Small intestine (tissue), 7 donors: ENCODE results near the gene TAGLN3. TPM values are rescaled to one million over a fixed set of nuclear protein-coding genes. Genes with fewer than 3 reads are reported as not detected.

Experiments used
- DNase-seq, 2 donors: peaks; one replicate each; pipeline versions ENCODE4 v3.0.0 to v3.0.0-alpha.2; 2013
- FAIRE-seq: peaks from 2 replicates; lab custom pipeline; 2012; peaks lifted over from hg19 to GRCh38; lab: Jason Lieb, UNC
- H3K27ac ChIP-seq, 3 donors: one replicate each; pipeline ENCODE4 v1.5.1; 2013; ENCODE audit warnings: low read length in 2 of 3, mild to moderate bottlenecking in 2 of 3, control low read depth in 1 of 3, inconsistent platforms in 1 of 3, low read depth in 1 of 3, moderate library complexity in 1 of 3
- H3K27me3 ChIP-seq, 3 donors: one replicate each; pipeline ENCODE4 v1.6.1; 2013; ENCODE audit warnings: low read length in 3 of 3, inconsistent platforms in 1 of 3; ENCODE audit not compliant: control insufficient read depth in 3 of 3, insufficient read depth in 3 of 3
- H3K36me3 ChIP-seq, 3 donors: one replicate each; pipeline ENCODE4 v1.6.1; 2013; ENCODE audit warnings: low read length in 3 of 3, inconsistent platforms in 1 of 3, low read depth in 1 of 3, mild to moderate bottlenecking in 1 of 3, moderate library complexity in 1 of 3; ENCODE audit not compliant: control insufficient read depth in 3 of 3, insufficient read depth in 2 of 3
- H3K4me1 ChIP-seq, 3 donors: one replicate each; pipeline ENCODE4 v1.6.1; 2013; ENCODE audit warnings: low read length in 2 of 3, inconsistent platforms in 1 of 3, low read depth in 1 of 3, mild to moderate bottlenecking in 1 of 3, moderate library complexity in 1 of 3; ENCODE audit not compliant: control insufficient read depth in 3 of 3, insufficient read depth in 2 of 3
- H3K4me3 ChIP-seq, 3 donors: one replicate each; pipeline ENCODE4 v1.5.1; 2013; ENCODE audit warnings: low read length in 3 of 3, control low read depth in 1 of 3, inconsistent platforms in 1 of 3, low read depth in 1 of 3, mild to moderate bottlenecking in 1 of 3, moderate library complexity in 1 of 3
- H3K9me3 ChIP-seq, 2 donors: one replicate each; pipeline ENCODE4 v1.6.1; 2013; ENCODE audit warnings: low read depth in 1 of 2, low read length in 1 of 2; ENCODE audit not compliant: control insufficient read depth in 2 of 2, insufficient read depth in 1 of 2
- WGBS, 3 donors: extraction: QIAGEN DNeasy Blood & Tissue Kit; methylation state at CpG; one replicate each; pipeline ENCODE4 v1.1.7; 2013; 5-methylcytosine and 5-hydroxymethylcytosine counted together
- polyA plus RNA-seq, 4 donors: library from polyadenylated mRNA; stranded (reverse) in 3 of 4; unstranded in 1 of 4; fragments of 200-250 nt in 3 of 4; fragments of 120-200 nt in 1 of 4; gene quantifications; one replicate each; pipeline versions ENCODE4 v1.2.1 to v1.2.3, GENCODE V29; 2013
- donor health status: healthy with polysubstance abuse.
- donor health status: control.
- donor health status: control.
- donor health status: Bipolar disorder and iron deficiency.
- donor health status: healthy.

TAGLN3 gene
- polyA plus RNA-seq, 4 donors, result 1.4 to 2.7 TPM; not detected in 2

DNA sequence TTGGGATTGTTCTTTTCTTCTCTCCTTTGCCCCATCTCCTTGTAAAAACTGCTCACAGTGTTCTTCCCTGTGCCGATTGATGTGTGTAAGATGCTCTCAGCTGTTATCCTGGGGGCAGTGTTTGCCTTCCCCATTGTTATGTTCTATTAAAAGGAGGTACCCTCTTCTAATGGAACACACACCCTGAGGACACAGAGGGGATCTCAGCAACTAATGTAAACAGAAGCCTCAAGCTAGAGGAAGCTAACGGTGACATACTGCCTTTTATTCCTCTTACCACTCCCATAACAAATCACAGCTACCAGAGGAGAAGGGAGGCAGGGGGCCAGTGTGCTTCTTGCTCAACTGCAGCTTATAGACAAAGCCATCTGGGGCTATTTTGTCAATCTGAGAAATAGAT, 2.2 kb downstream of the TAGLN3 start:
- Histone ChIP-seq H3K27me3 (peaks cover 0 to 25% (median 0%) of the 10 kb centered on the region in 3 donors), H3K36me3 (no peaks in the 10 kb centered on the region), H3K27ac (no peak overlapping the region), H3K4me3 (no peak overlapping the region), H3K9me3 (no peaks in the 10 kb centered on the region), H3K4me1 (peaks cover 0 to 25% (median 5%) of the 10 kb centered on the region in 3 donors)
- DNase-seq (no peak), FAIRE-seq (no peak)
- WGBS, 3 donors, result 79 to 82% (median 80%) methylated on average over 2 of the region's 2 CpGs

DNA sequence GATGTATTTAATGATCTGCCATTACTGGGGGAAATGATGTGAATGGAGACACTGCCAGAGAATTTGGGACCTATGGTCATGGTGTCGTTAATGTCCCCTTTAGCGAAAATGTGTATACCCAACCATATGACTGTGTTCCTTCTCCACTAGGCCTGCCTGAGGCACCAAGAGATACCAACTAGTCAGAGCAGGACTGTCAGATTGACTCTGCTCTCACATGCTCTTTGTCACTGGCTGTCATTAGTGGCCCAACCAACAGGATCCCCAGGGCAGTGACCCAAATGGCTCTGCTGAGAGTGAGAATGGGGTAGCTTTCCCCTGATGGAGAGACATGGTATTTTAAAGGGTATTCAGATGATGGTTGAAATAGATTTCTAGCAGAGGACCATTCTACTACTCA, 2.8 kb downstream of the TAGLN3 start:
- 94 to 96% (median 95%) methylated on average over 2 of the region's 2 CpGs for WGBS, 3 donors
- DNase-seq (no peak), FAIRE-seq (no peak)
- peaks cover 0 to 25% (median 5%) of the 10 kb centered on the region in 3 donors for H3K4me1 ChIP-seq
- H3K4me3 ChIP-seq, result no peak overlapping the region
- H3K36me3 ChIP-seq, result no peaks in the 10 kb centered on the region
- no peak overlapping the region for H3K27ac ChIP-seq
- peaks cover 0 to 25% (median 0%) of the 10 kb centered on the region in 3 donors for H3K27me3 ChIP-seq
- H3K9me3 ChIP-seq, result no peaks in the 10 kb centered on the region

DNA sequence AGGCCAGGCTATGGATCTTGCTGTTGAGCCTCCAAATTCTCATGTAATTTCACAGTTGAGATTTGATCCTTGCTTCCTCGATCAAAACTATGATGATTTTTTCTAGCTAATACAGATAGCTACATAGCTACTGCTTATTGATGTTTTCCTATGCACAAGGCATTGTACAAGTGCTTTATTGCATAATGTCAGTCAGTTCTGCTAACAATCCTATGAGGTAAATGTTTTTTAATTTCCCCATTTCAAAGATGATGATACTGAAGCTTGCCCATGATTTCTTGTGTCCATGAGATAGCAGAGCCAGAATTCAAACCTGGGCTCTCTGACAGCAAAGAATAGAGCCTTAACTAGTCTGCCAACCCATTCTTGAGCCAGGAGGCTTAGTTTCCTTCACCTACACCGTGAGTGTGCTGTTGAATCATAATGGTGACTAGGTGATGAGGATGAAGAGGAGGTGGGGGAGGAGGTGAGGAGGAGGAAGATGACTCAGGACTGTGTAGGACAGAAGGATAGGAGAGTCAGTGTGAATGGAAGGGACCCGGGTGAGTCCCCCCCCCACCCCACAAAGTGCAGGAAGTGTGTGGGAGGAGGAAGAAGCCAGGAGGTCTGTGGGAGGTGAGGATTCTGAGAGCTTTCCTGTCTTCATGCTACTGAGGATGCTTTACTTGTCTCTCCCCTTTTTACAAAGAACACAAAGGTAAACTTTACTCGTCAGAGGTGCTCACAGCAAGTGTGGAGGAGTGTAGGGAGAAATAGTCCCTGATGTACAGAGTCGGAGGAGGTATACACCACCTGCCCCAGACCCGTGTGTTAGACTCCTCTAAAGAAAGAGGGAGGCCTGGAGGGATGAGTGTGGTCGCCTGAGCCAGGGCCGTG, 3.6 kb downstream of the TAGLN3 start:
- H3K4me3 ChIP-seq, result no peak overlapping the region
- DNase-seq (no peak), FAIRE-seq (no peak)
- H3K4me1 ChIP-seq, result peaks cover 0 to 25% (median 5%) of the 10 kb centered on the region in 3 donors
- 65 to 75% (median 68%) methylated on average over 8 of the region's 8 CpGs for WGBS, 3 donors
- no peak overlapping the region for H3K27ac ChIP-seq
- H3K36me3 ChIP-seq, result no peaks in the 10 kb centered on the region
- H3K9me3 ChIP-seq, result no peaks in the 10 kb centered on the region
- peaks cover 0 to 25% (median 0%) of the 10 kb centered on the region in 3 donors for H3K27me3 ChIP-seq

DNA sequence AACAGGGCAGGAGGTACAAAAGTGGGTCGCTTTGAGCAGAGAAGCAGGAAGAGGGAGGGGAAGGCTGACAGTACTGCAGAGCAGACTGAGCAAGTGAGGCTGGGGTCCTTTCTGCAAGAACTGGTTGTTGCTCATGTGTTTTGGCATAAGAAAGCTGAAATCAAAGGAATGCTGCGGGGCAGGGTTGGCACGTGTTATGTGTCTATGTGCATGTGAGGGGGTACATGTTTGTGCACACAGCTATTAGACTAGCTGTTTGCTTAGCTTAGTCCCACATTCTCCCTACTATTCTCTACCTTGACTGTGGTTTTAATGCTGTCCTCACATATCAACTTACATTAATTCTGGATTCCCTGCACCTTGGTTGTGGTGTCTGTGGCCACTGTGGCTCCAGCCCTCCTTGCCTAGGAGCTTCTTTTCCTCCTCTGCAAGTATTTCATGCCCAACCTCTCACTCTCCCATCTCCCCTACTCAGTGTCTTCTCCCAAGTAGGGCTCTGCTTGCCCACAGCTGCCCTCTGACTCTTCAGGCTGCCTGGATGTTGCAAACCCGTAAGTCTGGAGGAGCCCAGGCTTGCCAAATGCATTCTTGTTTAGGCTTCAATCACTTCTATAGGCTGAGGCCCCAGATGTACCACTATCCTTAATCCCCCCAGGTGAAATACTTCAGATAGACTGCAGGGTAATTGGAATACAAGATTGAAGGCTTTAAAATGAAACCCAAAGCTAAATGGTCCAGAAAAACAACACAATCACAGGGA, 4.8 kb downstream of the TAGLN3 start:
- peaks cover 0 to 22% (median 5%) of the 10 kb centered on the region in 3 donors for H3K4me1 ChIP-seq
- WGBS, 3 donors, result 81 to 98% (median 93%) methylated on average over 4 of the region's 4 CpGs
- peaks cover 0 to 23% (median 0%) of the 10 kb centered on the region in 3 donors for H3K27me3 ChIP-seq
- no peak overlapping the region for H3K4me3 ChIP-seq
- no peak overlapping the region for H3K27ac ChIP-seq
- FAIRE-seq, result no peak
- H3K9me3 ChIP-seq, result no peaks in the 10 kb centered on the region
- DNase-seq, result no peak
- no peaks in the 10 kb centered on the region for H3K36me3 ChIP-seq

DNA sequence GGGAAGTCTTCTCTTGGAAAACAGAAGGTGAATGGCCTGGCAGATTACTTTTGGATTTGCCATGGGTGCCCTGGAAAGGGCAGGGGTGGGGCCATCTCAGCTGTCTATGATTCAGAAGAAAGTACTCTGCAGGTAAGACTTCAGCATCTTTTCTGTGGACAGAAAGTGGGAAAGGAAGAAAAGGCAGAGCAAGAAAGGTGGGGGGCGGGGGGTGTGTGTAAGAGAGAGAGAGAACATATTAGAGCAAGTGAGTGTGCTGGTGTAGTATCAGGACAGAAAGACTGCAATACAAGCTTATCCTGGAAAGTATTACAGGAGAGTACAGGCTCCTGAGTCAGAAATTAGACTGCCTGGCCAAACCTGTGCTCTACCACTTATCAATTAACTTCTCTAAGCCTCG, 5.5 kb downstream of the TAGLN3 start:
- no peak overlapping the region for H3K27ac ChIP-seq
- no peaks in the 10 kb centered on the region for H3K36me3 ChIP-seq
- DNase-seq (no peak), FAIRE-seq (no peak)
- H3K4me1 ChIP-seq, result peaks cover 0 to 16% (median 4%) of the 10 kb centered on the region in 3 donors
- no peak overlapping the region for H3K4me3 ChIP-seq
- WGBS, 3 donors, result 49 to 76% (median 56%) methylated on average over 2 of the region's 2 CpGs
- H3K9me3 ChIP-seq, result peaks cover 0 to 3% of the 10 kb centered on the region in 2 donors
- peaks cover 0 to 17% (median 0%) of the 10 kb centered on the region in 3 donors for H3K27me3 ChIP-seq

DNA sequence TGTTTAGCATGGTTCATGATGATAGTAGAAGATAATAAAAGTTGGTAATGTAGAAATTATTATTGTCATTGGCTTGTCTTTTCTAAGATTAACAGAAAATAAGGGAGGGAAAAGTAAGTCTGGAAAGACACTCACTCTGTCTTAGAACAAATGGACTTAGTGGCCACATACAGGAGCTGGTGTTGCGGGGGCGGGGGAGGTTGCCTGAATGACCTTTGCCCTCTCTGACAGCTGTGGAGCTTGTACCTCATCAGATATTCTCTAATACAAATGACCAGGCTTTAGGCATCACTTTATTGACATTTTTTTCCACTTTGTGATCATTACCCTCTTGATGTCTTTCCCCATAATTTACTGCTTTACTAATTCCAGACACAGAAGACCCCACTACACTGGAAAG, 5.9 kb downstream of the TAGLN3 start:
- FAIRE-seq (no peak), DNase-seq (peak; percentile 51 to 62)
- H3K4me1 ChIP-seq, result peaks cover 0 to 13% (median 0%) of the 10 kb centered on the region in 3 donors
- H3K36me3 ChIP-seq, result no peaks in the 10 kb centered on the region
- H3K4me3 ChIP-seq, result no peak overlapping the region
- H3K27me3 ChIP-seq, result peaks cover 0 to 12% (median 0%) of the 10 kb centered on the region in 3 donors
- WGBS, 3 donors, result 21 to 46% (median 40%) methylated on average over 2 of the region's 2 CpGs
- no peak overlapping the region for H3K27ac ChIP-seq
- H3K9me3 ChIP-seq, result peaks cover 0 to 3% of the 10 kb centered on the region in 2 donors

DNA sequence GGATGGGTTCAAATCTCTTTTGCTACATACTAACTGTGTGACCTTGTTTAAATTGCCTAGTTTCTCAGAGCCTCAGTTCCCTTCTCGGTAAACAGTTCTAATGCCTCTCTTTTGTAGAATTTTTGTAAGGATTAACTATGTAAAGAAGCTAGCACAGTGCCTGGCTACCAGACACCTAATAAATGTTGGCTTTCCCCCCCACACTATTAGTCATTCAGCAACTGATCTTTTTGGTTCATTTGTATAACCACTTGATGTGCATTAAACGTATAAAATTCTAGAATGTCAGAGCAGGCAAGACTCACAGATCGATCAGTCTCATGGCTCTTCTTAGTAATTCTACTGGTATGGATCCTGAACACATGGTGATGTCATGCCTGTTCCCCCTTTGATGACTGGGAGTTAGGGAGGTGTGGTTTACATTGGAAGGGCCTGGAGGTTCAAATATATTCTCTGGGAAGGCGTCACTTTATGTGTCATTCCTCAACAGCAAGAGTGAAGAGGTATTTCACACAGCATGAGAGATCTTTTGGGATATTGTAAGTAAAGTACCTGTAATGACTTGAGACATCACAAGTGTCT, 6.5 kb downstream of the TAGLN3 start:
- Histone ChIP-seq H3K27ac (no peak overlapping the region), H3K4me1 (peaks cover 0 to 15% (median 0%) of the 10 kb centered on the region in 3 donors), H3K9me3 (peaks cover 0 to 3% of the 10 kb centered on the region in 2 donors), H3K4me3 (no peak overlapping the region), H3K27me3 (peaks cover 0 to 7% (median 0%) of the 10 kb centered on the region in 3 donors), H3K36me3 (no peaks in the 10 kb centered on the region)
- 56 to 68% (median 68%) methylated on average over 4 of the region's 4 CpGs for WGBS, 3 donors
- DNase-seq (no peak), FAIRE-seq (no peak)

DNA sequence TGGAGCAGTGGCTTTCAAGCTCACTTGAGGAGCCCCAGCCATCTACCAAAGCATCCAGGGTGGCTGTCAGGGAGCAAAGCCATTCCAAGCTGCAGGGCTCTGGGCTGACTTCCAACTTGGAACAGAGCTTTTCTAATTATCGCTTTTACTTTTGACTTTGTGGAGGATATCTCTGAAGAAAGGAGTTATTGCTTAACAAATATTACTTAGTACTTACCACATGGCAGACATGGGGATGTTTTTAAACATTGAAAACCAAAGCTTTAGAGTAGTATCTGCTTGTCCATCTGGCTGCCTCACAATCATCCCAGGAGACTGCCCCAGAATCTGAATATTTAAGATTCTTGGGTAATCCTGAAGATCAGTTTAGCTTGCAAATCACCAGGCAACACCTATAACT, 8.9 kb downstream of the TAGLN3 start:
- DNase-seq, result no peak
- 14 to 41% (median 24%) methylated on average over 1 of the region's 1 CpG for WGBS, 3 donors

More for the DNA sequence above, 8.9 kb downstream of the TAGLN3 start:
- no peaks in the 10 kb centered on the region for H3K27me3 ChIP-seq
- H3K4me1 ChIP-seq, result peaks cover 0 to 15% (median 0%) of the 10 kb centered on the region in 3 donors
- no peak overlapping the region for H3K4me3 ChIP-seq
- H3K27ac ChIP-seq, result no peak overlapping the region
- FAIRE-seq, result no peak
- H3K36me3 ChIP-seq, result no peaks in the 10 kb centered on the region
- peaks cover 0 to 3% of the 10 kb centered on the region in 2 donors for H3K9me3 ChIP-seq
